GM23338 (cell line): ENCODE results near the gene CEP135. TPM values are rescaled to one million over a fixed set of nuclear protein-coding genes. Genes with fewer than 3 reads are reported as not detected.
A peak's percentile ranks its signal among the peaks of the same experiment; 100 is the strongest.

Experiments
- ATAC-seq: fragments of 200-7000 bp; cut with Tn5 transposase; 3 replicates; pipeline ENCODE4 v1.9.1; 2020
- DNase-seq: peaks from one replicate; pipeline ENCODE4 v3.0.0-alpha.2; 2015; ENCODE audit warnings: low spot score
- H2AFZ ChIP-seq: fragments of 200-600 bp; sonication (generic); 2 replicates; pipeline ENCODE4 v1.8.0; 2016; ENCODE audit warnings: antibody characterized with exemption, mild to moderate bottlenecking, moderate library complexity
- H3F3A ChIP-seq: fragments of 200-600 bp; sonication (generic); replicated peaks from 2 replicates; pipeline ENCODE4 v1.8.0; 2017; ENCODE audit warnings: antibody characterized with exemption, mixed run types, low read depth
- H3K27ac ChIP-seq: fragments of 200-600 bp; sonication (generic); 2 replicates; pipeline ENCODE4 v1.6.1; 2016; ENCODE audit warnings: low read depth
- H3K27me3 ChIP-seq: fragments of 200-600 bp; sonication (generic); 2 replicates; pipeline ENCODE4 v1.8.0; 2016; ENCODE audit warnings: mild to moderate bottlenecking, mixed run types, moderate library complexity; ENCODE audit not compliant: insufficient read depth
- H3K36me3 ChIP-seq: fragments of 200-600 bp; sonication (generic); 2 replicates; pipeline ENCODE4 v1.8.0; 2016; ENCODE audit warnings: mild to moderate bottlenecking; ENCODE audit not compliant: insufficient read depth
- H3K4me1 ChIP-seq: fragments of 200-600 bp; sonication (generic); 2 replicates; pipeline ENCODE4 v1.8.0; 2016; ENCODE audit warnings: mild to moderate bottlenecking, moderate library complexity; ENCODE audit not compliant: insufficient read depth
- H3K4me2 ChIP-seq: fragments of 200-600 bp; sonication (generic); 2 replicates; pipeline ENCODE4 v1.7.1; 2017; ENCODE audit warnings: mixed run types
- H3K4me3 ChIP-seq: fragments of 200-600 bp; sonication (generic); 2 replicates; pipeline ENCODE4 v1.6.1; 2016; ENCODE audit warnings: mixed run types
- H3K79me2 ChIP-seq: fragments of 200-600 bp; sonication (generic); replicated peaks from 2 replicates; pipeline ENCODE4 v1.8.0; 2017; ENCODE audit warnings: mild to moderate bottlenecking; ENCODE audit not compliant: insufficient read depth
- H3K9me2 ChIP-seq: fragments of 200-600 bp; sonication (generic); 2 replicates; pipeline ENCODE4 v1.8.0; 2017; ENCODE audit not compliant: insufficient read depth
- H4K20me1 ChIP-seq: fragments of 200-600 bp; sonication (generic); replicated peaks from 2 replicates; pipeline ENCODE4 v1.8.0; 2017; ENCODE audit warnings: mild to moderate bottlenecking; ENCODE audit not compliant: insufficient read depth
- H3K27ac Mint-ChIP-seq: 2 replicates; pipeline ENCODE4 v1.8.0; 2020; ENCODE audit warnings: inconsistent platforms, mild to moderate bottlenecking, moderate library complexity, mixed read lengths
- H3K27me3 Mint-ChIP-seq: 3 replicates; pipeline ENCODE4 v1.8.0; 2022; ENCODE audit warnings: low read depth, mild to moderate bottlenecking, moderate library complexity, mixed read lengths, inconsistent platforms; ENCODE audit not compliant: insufficient read depth, poor library complexity
- H3K36me3 Mint-ChIP-seq: 3 replicates; pipeline ENCODE4 v1.8.0; 2021; ENCODE audit warnings: low read depth, mild to moderate bottlenecking, inconsistent platforms, moderate library complexity, mixed read lengths
- H3K4me1 Mint-ChIP-seq: 3 replicates; pipeline ENCODE4 v1.8.0; 2020; ENCODE audit warnings: mild to moderate bottlenecking, inconsistent platforms, mixed read lengths
- H3K4me3 Mint-ChIP-seq: 3 replicates; pipeline ENCODE4 v1.8.0; 2021; ENCODE audit warnings: moderate library complexity, mild to moderate bottlenecking, inconsistent platforms, mixed read lengths
- H3K9me3 Mint-ChIP-seq: 3 replicates; pipeline ENCODE4 v1.8.0; 2020; ENCODE audit warnings: moderate library complexity, mild to moderate bottlenecking, inconsistent platforms, mixed read lengths
- CREB1 ChIP-seq: fragments of 250-450 bp; sonication (Bioruptor Pico); IDR thresholded peaks from 2 replicates; pipeline ENCODE4 v1.5.0; 2020; ENCODE audit warnings: low read depth, mild to moderate bottlenecking, moderate library complexity
- EZH2phosphoT487 ChIP-seq: fragments of 200-600 bp; sonication (generic); IDR thresholded peaks from one replicate; pipeline ENCODE4 v1.8.1; 2018; ENCODE audit warnings: antibody characterized with exemption; ENCODE audit not compliant: unreplicated experiment
- JUNB ChIP-seq: IDR thresholded peaks from one replicate; pipeline ENCODE4 v1.6.1; 2016; ENCODE audit warnings: antibody characterized with exemption; ENCODE audit not compliant: unreplicated experiment
- POLR2AphosphoS5 ChIP-seq: IDR thresholded peaks from 2 replicates; pipeline ENCODE4 v1.6.1; 2016; ENCODE audit warnings: antibody characterized with exemption, low read depth
- STAT1 ChIP-seq: IDR thresholded peaks from one replicate; pipeline ENCODE4 v1.6.1; 2016; ENCODE audit warnings: antibody characterized with exemption; ENCODE audit not compliant: unreplicated experiment
- ZNF114 ChIP-seq: fragments of 250-450 bp; sonication (Bioruptor Pico); IDR thresholded peaks from 2 replicates; pipeline ENCODE4 v1.5.0; 2020; ENCODE audit warnings: mild to moderate bottlenecking, moderate library complexity
- polyA plus RNA-seq: library from polyadenylated mRNA; unstranded; fragments of >200 nt; fragmentation: Nextera tagmentation; extraction: Ambion mirVana; gene quantifications from 2 replicates; pipeline ENCODE4 v1.2.1, GENCODE V29; 2016
- total RNA-seq: library from RNA; depleted of rRNA; stranded (reverse); fragments of >200 nt; shearing (Covaris generic); gene quantifications from 2 replicates; pipeline ENCODE4 v1.2.3, GENCODE V29; 2014
- TF ChIP-seq, protein P1 (sequence below): fragments of 250-450 bp; sonication (Bioruptor Pico); IDR thresholded peaks from 2 replicates; pipeline ENCODE4 v1.5.0; 2020; ENCODE audit warnings: mild to moderate bottlenecking, moderate library complexity
- TF ChIP-seq, protein P2 (sequence below): IDR thresholded peaks from one replicate; pipeline ENCODE4 v1.6.1; 2018; ENCODE audit warnings: antibody characterized with exemption; ENCODE audit not compliant: unreplicated experiment

CEP135 gene
- total and polyA plus RNA-seq, 2 experiments from 2014 or later = 11.8 to 15.7 TPM

GRCh38 chr4:55989766-55990165 lies 41.0 kb downstream of the CEP135 start:
- Histone ChIP-seq H3K27ac (no peak overlapping the region), H3F3A (no peaks in the 10 kb centered on the region), H3K9me2 (no peaks in the 10 kb centered on the region), H3K4me3 (no peak overlapping the region), H3K4me2 (peak overlapping the region; percentile 24; the same call in 1 of the 2 replicates), H3K36me3 (no peaks in the 10 kb centered on the region), H4K20me1 (no peaks in the 10 kb centered on the region), H3K27me3 (no peaks in the 10 kb centered on the region), H2AFZ (no peak overlapping the region), H3K4me1 (peaks cover 12% of the 10 kb centered on the region), H3K79me2 (no peaks in the 10 kb centered on the region)
- ATAC-seq (no peak), DNase-seq (no peak)
- Mint-ChIP-seq H3K27ac (no peak overlapping the region), H3K4me3 (no peak overlapping the region), H3K27me3 (no peaks in the 10 kb centered on the region), H3K36me3 (peaks cover 11% of the 10 kb centered on the region; the same call in 2 of the 3 replicates), H3K4me1 (peaks cover 12% of the 10 kb centered on the region), H3K9me3 (no peaks in the 10 kb centered on the region)
- TF ChIP-seq CREB1 (CRISPR knock-in tag) (no peak), ZNF114 (CRISPR knock-in tag) (no peak), EZH2phosphoT487 (no peak), STAT1 (no peak), JUNB (no peak), POLR2AphosphoS5 (no peak)
- TF ChIP-seq, protein P1, sequence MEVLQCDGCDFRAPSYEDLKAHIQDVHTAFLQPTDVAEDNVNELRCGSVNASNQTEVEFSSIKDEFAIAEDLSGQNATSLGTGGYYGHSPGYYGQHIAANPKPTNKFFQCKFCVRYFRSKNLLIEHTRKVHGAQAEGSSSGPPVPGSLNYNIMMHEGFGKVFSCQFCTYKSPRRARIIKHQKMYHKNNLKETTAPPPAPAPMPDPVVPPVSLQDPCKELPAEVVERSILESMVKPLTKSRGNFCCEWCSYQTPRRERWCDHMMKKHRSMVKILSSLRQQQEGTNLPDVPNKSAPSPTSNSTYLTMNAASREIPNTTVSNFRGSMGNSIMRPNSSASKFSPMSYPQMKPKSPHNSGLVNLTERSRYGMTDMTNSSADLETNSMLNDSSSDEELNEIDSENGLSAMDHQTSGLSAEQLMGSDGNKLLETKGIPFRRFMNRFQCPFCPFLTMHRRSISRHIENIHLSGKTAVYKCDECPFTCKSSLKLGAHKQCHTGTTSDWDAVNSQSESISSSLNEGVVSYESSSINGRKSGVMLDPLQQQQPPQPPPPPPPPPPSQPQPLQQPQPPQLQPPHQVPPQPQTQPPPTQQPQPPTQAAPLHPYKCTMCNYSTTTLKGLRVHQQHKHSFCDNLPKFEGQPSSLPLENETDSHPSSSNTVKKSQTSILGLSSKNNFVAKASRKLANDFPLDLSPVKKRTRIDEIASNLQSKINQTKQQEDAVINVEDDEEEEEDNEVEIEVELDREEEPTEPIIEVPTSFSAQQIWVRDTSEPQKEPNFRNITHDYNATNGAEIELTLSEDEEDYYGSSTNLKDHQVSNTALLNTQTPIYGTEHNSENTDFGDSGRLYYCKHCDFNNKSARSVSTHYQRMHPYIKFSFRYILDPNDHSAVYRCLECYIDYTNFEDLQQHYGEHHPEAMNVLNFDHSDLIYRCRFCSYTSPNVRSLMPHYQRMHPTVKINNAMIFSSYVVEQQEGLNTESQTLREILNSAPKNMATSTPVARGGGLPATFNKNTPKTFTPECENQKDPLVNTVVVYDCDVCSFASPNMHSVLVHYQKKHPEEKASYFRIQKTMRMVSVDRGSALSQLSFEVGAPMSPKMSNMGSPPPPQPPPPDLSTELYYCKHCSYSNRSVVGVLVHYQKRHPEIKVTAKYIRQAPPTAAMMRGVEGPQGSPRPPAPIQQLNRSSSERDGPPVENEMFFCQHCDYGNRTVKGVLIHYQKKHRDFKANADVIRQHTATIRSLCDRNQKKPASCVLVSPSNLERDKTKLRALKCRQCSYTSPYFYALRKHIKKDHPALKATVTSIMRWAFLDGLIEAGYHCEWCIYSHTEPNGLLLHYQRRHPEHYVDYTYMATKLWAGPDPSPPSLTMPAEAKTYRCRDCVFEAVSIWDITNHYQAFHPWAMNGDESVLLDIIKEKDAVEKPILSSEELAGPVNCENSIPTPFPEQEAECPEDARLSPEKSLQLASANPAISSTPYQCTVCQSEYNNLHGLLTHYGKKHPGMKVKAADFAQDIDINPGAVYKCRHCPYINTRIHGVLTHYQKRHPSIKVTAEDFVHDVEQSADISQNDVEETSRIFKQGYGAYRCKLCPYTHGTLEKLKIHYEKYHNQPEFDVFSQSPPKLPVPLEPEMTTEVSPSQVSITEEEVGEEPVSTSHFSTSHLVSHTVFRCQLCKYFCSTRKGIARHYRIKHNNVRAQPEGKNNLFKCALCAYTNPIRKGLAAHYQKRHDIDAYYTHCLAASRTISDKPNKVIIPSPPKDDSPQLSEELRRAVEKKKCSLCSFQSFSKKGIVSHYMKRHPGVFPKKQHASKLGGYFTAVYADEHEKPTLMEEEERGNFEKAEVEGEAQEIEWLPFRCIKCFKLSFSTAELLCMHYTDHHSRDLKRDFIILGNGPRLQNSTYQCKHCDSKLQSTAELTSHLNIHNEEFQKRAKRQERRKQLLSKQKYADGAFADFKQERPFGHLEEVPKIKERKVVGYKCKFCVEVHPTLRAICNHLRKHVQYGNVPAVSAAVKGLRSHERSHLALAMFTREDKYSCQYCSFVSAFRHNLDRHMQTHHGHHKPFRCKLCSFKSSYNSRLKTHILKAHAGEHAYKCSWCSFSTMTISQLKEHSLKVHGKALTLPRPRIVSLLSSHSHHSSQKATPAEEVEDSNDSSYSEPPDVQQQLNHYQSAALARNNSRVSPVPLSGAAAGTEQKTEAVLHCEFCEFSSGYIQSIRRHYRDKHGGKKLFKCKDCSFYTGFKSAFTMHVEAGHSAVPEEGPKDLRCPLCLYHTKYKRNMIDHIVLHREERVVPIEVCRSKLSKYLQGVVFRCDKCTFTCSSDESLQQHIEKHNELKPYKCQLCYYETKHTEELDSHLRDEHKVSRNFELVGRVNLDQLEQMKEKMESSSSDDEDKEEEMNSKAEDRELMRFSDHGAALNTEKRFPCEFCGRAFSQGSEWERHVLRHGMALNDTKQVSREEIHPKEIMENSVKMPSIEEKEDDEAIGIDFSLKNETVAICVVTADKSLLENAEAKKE (CRISPR knock-in tag) = no peak
- TF ChIP-seq, protein P2, sequence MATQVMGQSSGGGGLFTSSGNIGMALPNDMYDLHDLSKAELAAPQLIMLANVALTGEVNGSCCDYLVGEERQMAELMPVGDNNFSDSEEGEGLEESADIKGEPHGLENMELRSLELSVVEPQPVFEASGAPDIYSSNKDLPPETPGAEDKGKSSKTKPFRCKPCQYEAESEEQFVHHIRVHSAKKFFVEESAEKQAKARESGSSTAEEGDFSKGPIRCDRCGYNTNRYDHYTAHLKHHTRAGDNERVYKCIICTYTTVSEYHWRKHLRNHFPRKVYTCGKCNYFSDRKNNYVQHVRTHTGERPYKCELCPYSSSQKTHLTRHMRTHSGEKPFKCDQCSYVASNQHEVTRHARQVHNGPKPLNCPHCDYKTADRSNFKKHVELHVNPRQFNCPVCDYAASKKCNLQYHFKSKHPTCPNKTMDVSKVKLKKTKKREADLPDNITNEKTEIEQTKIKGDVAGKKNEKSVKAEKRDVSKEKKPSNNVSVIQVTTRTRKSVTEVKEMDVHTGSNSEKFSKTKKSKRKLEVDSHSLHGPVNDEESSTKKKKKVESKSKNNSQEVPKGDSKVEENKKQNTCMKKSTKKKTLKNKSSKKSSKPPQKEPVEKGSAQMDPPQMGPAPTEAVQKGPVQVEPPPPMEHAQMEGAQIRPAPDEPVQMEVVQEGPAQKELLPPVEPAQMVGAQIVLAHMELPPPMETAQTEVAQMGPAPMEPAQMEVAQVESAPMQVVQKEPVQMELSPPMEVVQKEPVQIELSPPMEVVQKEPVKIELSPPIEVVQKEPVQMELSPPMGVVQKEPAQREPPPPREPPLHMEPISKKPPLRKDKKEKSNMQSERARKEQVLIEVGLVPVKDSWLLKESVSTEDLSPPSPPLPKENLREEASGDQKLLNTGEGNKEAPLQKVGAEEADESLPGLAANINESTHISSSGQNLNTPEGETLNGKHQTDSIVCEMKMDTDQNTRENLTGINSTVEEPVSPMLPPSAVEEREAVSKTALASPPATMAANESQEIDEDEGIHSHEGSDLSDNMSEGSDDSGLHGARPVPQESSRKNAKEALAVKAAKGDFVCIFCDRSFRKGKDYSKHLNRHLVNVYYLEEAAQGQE = no peak
